IMR-90 (cell line): Measurements from ENCODE around the gene RB1. TPM values are rescaled to one million over a fixed set of nuclear protein-coding genes. Genes with fewer than 3 reads are reported as not detected.

Source experiments
- ATAC-seq: fragments of 200-7000 bp; cut with Tn5 transposase; 2 replicates; pipeline ENCODE4 v1.9.1; 2020; ENCODE audit warnings: low read depth, mild to moderate bottlenecking, moderate library complexity
- BruUV-seq: library from RNA; stranded (reverse); fragments of 400-500 nt; replicated peaks from 2 replicates; lab custom pipeline; 2021; lab: Mats Ljungman, UMichigan
- CTCF ChIA-PET: fragments of 300-600 bp; formaldehyde crosslinking; extraction: SDS; loops from one replicate; lab custom pipeline; 2021; ENCODE audit warnings: antibody characterized with exemption; lab: Yijun Ruan, JAX
- POLR2A ChIA-PET: fragments of 300-600 bp; sonication (Branson Sonifier 250); formaldehyde crosslinking; loops from one replicate; lab custom pipeline; 2022; ENCODE audit warnings: antibody characterized with exemption; ENCODE audit not compliant: unreplicated experiment; lab: Charles Lee
- DNase-seq: peaks from one replicate; pipeline ENCODE4 v3.0.0; 2013
- H2AFZ ChIP-seq: replicated peaks from 2 replicates; pipeline ENCODE3; 2013; ENCODE audit warnings: low read length, mild to moderate bottlenecking; ENCODE audit not compliant: poor library complexity
- H2AK5ac ChIP-seq: 2 replicates; pipeline ENCODE4 v1.6.1; 2013; ENCODE audit warnings: low read depth, low read length, inconsistent platforms
- H2AK9ac ChIP-seq: replicated peaks from 2 replicates; pipeline ENCODE3; 2013; ENCODE audit warnings: mild to moderate bottlenecking, low read depth, low read length, moderate library complexity; ENCODE audit not compliant: poor library complexity
- H2BK120ac ChIP-seq: 2 replicates; pipeline ENCODE4 v1.6.1; 2013; ENCODE audit warnings: low read depth, low read length, inconsistent platforms
- H2BK15ac ChIP-seq: 3 replicates; pipeline ENCODE4 v1.6.1; 2013; ENCODE audit warnings: low read depth, low read length, inconsistent platforms
- H2BK20ac ChIP-seq: 2 replicates; pipeline ENCODE4 v1.6.1; 2013; ENCODE audit warnings: low read depth, mild to moderate bottlenecking, inconsistent platforms, low read length, moderate library complexity
- H2BK5ac ChIP-seq: 2 replicates; pipeline ENCODE4 v1.6.1; 2013; ENCODE audit warnings: mild to moderate bottlenecking, low read depth, low read length, inconsistent platforms; ENCODE audit not compliant: poor library complexity, severe bottlenecking
- H3K14ac ChIP-seq: replicated peaks from 2 replicates; pipeline ENCODE4 v1.6.1; 2013; ENCODE audit warnings: low read depth, low read length, inconsistent platforms
- H3K18ac ChIP-seq: 2 replicates; pipeline ENCODE4 v1.6.1; 2013; ENCODE audit warnings: low read depth, low read length, control low read depth
- H3K23ac ChIP-seq: 2 replicates; pipeline ENCODE4 v1.6.1; 2013; ENCODE audit warnings: low read depth, low read length, inconsistent platforms
- H3K27ac ChIP-seq: 2 replicates; pipeline ENCODE4 v1.5.1; 2013; ENCODE audit warnings: mild to moderate bottlenecking, control low read depth, low read length; ENCODE audit not compliant: insufficient read depth
- H3K27me3 ChIP-seq: 2 replicates; pipeline ENCODE4 v1.6.1; 2013; ENCODE audit warnings: low read length; ENCODE audit not compliant: control insufficient read depth, insufficient read depth
- H3K36me3 ChIP-seq: 2 replicates; pipeline ENCODE4 v1.6.1; 2013; ENCODE audit warnings: low read length, mixed read lengths; ENCODE audit not compliant: control insufficient read depth, insufficient read depth
- H3K4ac ChIP-seq: 2 replicates; pipeline ENCODE4 v1.6.1; 2013; ENCODE audit warnings: low read depth, low read length, inconsistent platforms
- H3K4me1 ChIP-seq: 2 replicates; pipeline ENCODE4 v1.6.1; 2013; ENCODE audit warnings: low read length, mixed read lengths; ENCODE audit not compliant: control insufficient read depth, insufficient read depth
- H3K4me2 ChIP-seq: 2 replicates; pipeline ENCODE4 v1.6.1; 2013; ENCODE audit warnings: low read depth, mild to moderate bottlenecking, control low read depth, low read length, moderate library complexity
- H3K4me3 ChIP-seq: 2 replicates; pipeline ENCODE4 v1.5.1; 2013; ENCODE audit warnings: low read depth, mild to moderate bottlenecking, control low read depth, low read length, moderate library complexity; ENCODE audit not compliant: insufficient read depth
- H3K56ac ChIP-seq: 2 replicates; pipeline ENCODE4 v1.6.1; 2013; ENCODE audit warnings: low read length, inconsistent platforms; ENCODE audit not compliant: insufficient read depth; ENCODE audit errors: extremely low read depth
- H3K79me1 ChIP-seq, 2 experiments: 2 replicates each; pipeline ENCODE4 v1.6.1; 2013; ENCODE audit warnings: low read length in 2 of 2, inconsistent platforms in 1 of 2, low read depth in 1 of 2
- H3K9ac ChIP-seq: 2 replicates; pipeline ENCODE4 v1.6.1; 2013; ENCODE audit warnings: low read depth, low read length, control low read depth
- H3K9me1 ChIP-seq: 2 replicates; pipeline ENCODE4 v1.6.1; 2013; ENCODE audit warnings: low read length, inconsistent platforms; ENCODE audit not compliant: insufficient read depth
- H3K9me3 ChIP-seq: 2 replicates; pipeline ENCODE4 v1.6.1; 2013; ENCODE audit warnings: low read length; ENCODE audit not compliant: control insufficient read depth, insufficient read depth
- H4K20me1 ChIP-seq: 2 replicates; pipeline ENCODE4 v1.6.1; 2013; ENCODE audit warnings: low read length, inconsistent platforms; ENCODE audit not compliant: insufficient read depth
- H4K5ac ChIP-seq: 2 replicates; pipeline ENCODE4 v1.6.1; 2013; ENCODE audit warnings: mild to moderate bottlenecking, low read depth, low read length, control low read depth
- H4K8ac ChIP-seq, 2 experiments: 2 replicates each; pipeline ENCODE4 v1.6.1; 2013; ENCODE audit warnings: low read depth in 2 of 2, low read length in 2 of 2, control low read depth in 1 of 2, inconsistent platforms in 1 of 2
- H4K91ac ChIP-seq: 2 replicates; pipeline ENCODE4 v1.6.1; 2013; ENCODE audit warnings: low read depth, low read length, inconsistent platforms; ENCODE audit not compliant: insufficient read depth
- CEBPB ChIP-seq: IDR thresholded peaks from 2 replicates; pipeline ENCODE4 v1.6.1; 2012; ENCODE audit warnings: low read depth, low read length, improper control_type of control experiment
- CHD1 ChIP-seq: IDR thresholded peaks from 2 replicates; pipeline ENCODE4 v1.6.1; 2012; ENCODE audit warnings: low read depth, low read length, improper control_type of control experiment
- WGBS, 2 experiments: methylation state at CpG; one replicate each; pipeline versions ENCODE4 v1.1.5 to v1.1.7; 2013; ENCODE audit warnings: missing lambda C conversion rate in 2 of 2; ENCODE audit not compliant: insufficient read length in 1 of 2; ENCODE audit errors: extremely low coverage in 2 of 2; 5-methylcytosine and 5-hydroxymethylcytosine counted together
- dilution Hi-C: fragments of 300-500 bp; cut with HindIII; formaldehyde crosslinking; loops from one replicate; pipeline ENCODE4 v1.14.3; 2018; ENCODE audit warnings: low sequenced_read_pairs; ENCODE audit not compliant: unreplicated experiment
- in situ Hi-C: fragments of 300-500 bp; cut with MboI; formaldehyde crosslinking; loops from 3 replicates; pipeline ENCODE4 v1.14.3; 2019; ENCODE audit warnings: low sequenced_read_pairs, inconsistent platforms, mixed read lengths
- intact Hi-C: fragments of 100-400 bp; cut with micrococcal nuclease; formaldehyde crosslinking; loops from 2 replicates; pipeline ENCODE4 v1.10.0; 2022
- polyA plus RNA-seq, 3 experiments: library from polyadenylated mRNA; depleted of rRNA; stranded (reverse); fragments of >200 nt; gene quantifications; 2 replicates each; pipeline ENCODE4 v1.2.3, GENCODE V29; 2012; ENCODE audit warnings: low replicate concordance in 1 of 3
- total RNA-seq: library from RNA; depleted of rRNA; stranded (reverse); fragments of >200 nt; gene quantifications from 2 replicates; pipeline ENCODE4 v1.2.3, GENCODE V29; 2012

RB1 gene
- total and polyA plus RNA-seq, 2 of the 4 experiments (the other 2 are of a cell fraction): 11.4 to 15.4 TPM

GRCh38 chr13:48448959-48449614 lies 145.5 kb downstream of the RB1 start:
- TF ChIP-seq CHD1 (no peak), CEBPB (peak; percentile 100)
- ATAC-seq (peak; percentile 48), DNase-seq (peak; percentile 80)
- ChIA-PET CTCF (no interaction called here), POLR2A (no interaction called here)
- Histone ChIP-seq H2BK120ac (peak overlapping the region; percentile 93), H3K4me1 (peaks cover 17% of the 10 kb centered on the region), H3K27me3 (no peaks in the 10 kb centered on the region), H2AK9ac (no peak overlapping the region), H4K8ac (peak overlapping the region in 1 of 2 experiments; percentile 92; a peak in 2 of 4 replicates), H3K4me3 (no peak overlapping the region), H3K79me1 (peaks cover 13 to 31% of the 10 kb centered on the region in 2 experiments), H4K5ac (peak overlapping the region; percentile 59), H2BK5ac (peak overlapping the region; percentile 96), H2BK20ac (peak overlapping the region; percentile 96), H3K9me1 (no peaks in the 10 kb centered on the region), H2BK15ac (peak overlapping the region; percentile 37; the same call in 2 of the 3 replicates), H4K20me1 (0 out of 2 replicates have a peak, but pooled peaks cover 4% of the 10 kb centered on the region), H2AFZ (no peak overlapping the region), H3K14ac (peak overlapping the region; percentile 84), H3K23ac (peak overlapping the region; percentile 86; the same call in 1 of the 2 replicates), H3K36me3 (no peaks in the 10 kb centered on the region), H4K91ac (peak overlapping the region; percentile 73), H3K9me3 (no peaks in the 10 kb centered on the region), H3K27ac (peak overlapping the region; percentile 92), H3K18ac (peak overlapping the region; percentile 84), H2AK5ac (peak overlapping the region; percentile 85), H3K56ac (peak overlapping the region; percentile 62; the same call in 1 of the 2 replicates), H3K9ac (no peak overlapping the region), H3K4ac (peak overlapping the region; percentile 90), H3K4me2 (peak overlapping the region; percentile 91)
- no CpG with 5 or more reads among the region's 6 CpGs for WGBS, 2 experiments
- BruUV-seq: no TSS peak
- in situ Hi-C loops (no loop called here), intact Hi-C loops (loop anchor here (5.0 kb wide), 1 partner anchor 217 kb away; the partner anchor contains the start of gene ITM2B), dilution Hi-C loops (no loop called here)
